Panc1 (cell line): ENCODE results near the gene EML6. TPM values are rescaled to one million over a fixed set of nuclear protein-coding genes. Genes with fewer than 3 reads are reported as not detected.

ENCODE experiments used
- ATAC-seq: fragments of 200-7000 bp; cut with Tn5 transposase; 2 replicates; pipeline ENCODE4 v1.9.1; 2020; ENCODE audit warnings: mild to moderate bottlenecking, moderate library complexity
- BruUV-seq: library from RNA; stranded (reverse); fragments of 400-500 nt; replicated peaks from 2 replicates; lab custom pipeline; 2021; lab: Mats Ljungman, UMichigan
- CTCF ChIA-PET: fragments of 300-600 bp; sonication (Branson Sonifier 250); formaldehyde crosslinking; loops from one replicate; lab custom pipeline; 2022; ENCODE audit warnings: antibody characterized with exemption; lab: Charles Lee
- POLR2A ChIA-PET: fragments of 300-600 bp; sonication (Branson Sonifier 250); formaldehyde crosslinking; loops from one replicate; lab custom pipeline; 2022; ENCODE audit warnings: antibody characterized with exemption; lab: Charles Lee
- DNase-seq: peaks from one replicate; pipeline ENCODE4 v3.0.0-alpha.2; 2010; ENCODE audit warnings: low read depth, low spot score
- H3K27ac ChIP-seq: 2 replicates; pipeline ENCODE4 v1.5.1; 2011; ENCODE audit warnings: mild to moderate bottlenecking, low read length, inconsistent platforms
- H3K27me3 ChIP-seq: fragments of 200-500 bp; sonication (Bioruptor generic); 2 replicates; pipeline ENCODE4 v1.6.0; 2014; ENCODE audit warnings: low read length, inconsistent platforms; ENCODE audit not compliant: control insufficient read depth, insufficient read depth
- H3K36me3 ChIP-seq: fragments of 200-500 bp; sonication (Bioruptor generic); 2 replicates; pipeline ENCODE4 v1.5.1; 2014; ENCODE audit warnings: inconsistent platforms, mild to moderate bottlenecking, low read length, moderate library complexity; ENCODE audit not compliant: control insufficient read depth, insufficient read depth
- H3K4me1 ChIP-seq: 2 replicates; pipeline ENCODE4 v1.5.1; 2011; ENCODE audit warnings: inconsistent platforms, mild to moderate bottlenecking, low read length, moderate library complexity; ENCODE audit not compliant: control insufficient read depth, insufficient read depth
- H3K4me3 ChIP-seq, 2 experiments: 2 replicates each; pipeline ENCODE4 v1.5.1; 2011 to 2012; ENCODE audit warnings: low read depth in 2 of 2, low read length in 2 of 2, mild to moderate bottlenecking in 2 of 2, inconsistent platforms in 1 of 2, moderate library complexity in 1 of 2
- H3K9me3 ChIP-seq: fragments of 200-500 bp; sonication (Bioruptor generic); 2 replicates; pipeline ENCODE4 v1.5.1; 2014; ENCODE audit warnings: low read depth, mild to moderate bottlenecking, inconsistent platforms, low read length, moderate library complexity; ENCODE audit not compliant: control insufficient read depth, insufficient read depth
- POLR2AphosphoS5 ChIP-seq: IDR thresholded peaks from 2 replicates; pipeline ENCODE4 v1.6.1; 2012; ENCODE audit warnings: mild to moderate bottlenecking, low read depth, low read length, moderate library complexity
- SIN3A ChIP-seq: IDR thresholded peaks from 2 replicates; pipeline ENCODE4 v1.6.1; 2012; ENCODE audit warnings: low read depth, mild to moderate bottlenecking, low read length, moderate library complexity, borderline replicate concordance; ENCODE audit not compliant: insufficient read depth
- TCF7L2 ChIP-seq: IDR thresholded peaks from 2 replicates; pipeline ENCODE4 v1.6.1; 2011; ENCODE audit warnings: mild to moderate bottlenecking, low read depth, low read length, inconsistent platforms
- in situ Hi-C: cut with HindIII; loops from 2 replicates; pipeline ENCODE4 v1.10.0; 2016; ENCODE audit warnings: low sequenced_read_pairs, low pct_unique_long_range_greater_than_20kb
- intact Hi-C: fragments of 100-400 bp; cut with micrococcal nuclease; formaldehyde crosslinking; loops from one replicate; pipeline ENCODE4 v1.10.0; 2022; ENCODE audit not compliant: unreplicated experiment
- total RNA-seq: library from RNA; stranded (reverse); gene quantifications from one replicate; pipeline ENCODE4 v1.2.1, GENCODE V29; 2021; ENCODE audit not compliant: unreplicated experiment
- TF ChIP-seq, protein P1 (sequence below): fragments of 450-650 bp; IDR thresholded peaks from 2 replicates; pipeline ENCODE4 v1.5.1; 2017; ENCODE audit warnings: mild to moderate bottlenecking
- TF ChIP-seq, protein P2 (sequence below), 2 experiments: IDR thresholded peaks; 2 replicates each; pipeline ENCODE4 v1.6.1; 2011 to 2012; ENCODE audit warnings: low read depth in 2 of 2, control low read depth in 1 of 2, low read length in 1 of 2, mild to moderate bottlenecking in 1 of 2, moderate library complexity in 1 of 2; ENCODE audit not compliant: insufficient read depth in 1 of 2

EML6 gene
- total RNA-seq, 1 experiment from 2014 or later, result 6.3 TPM

DNA sequence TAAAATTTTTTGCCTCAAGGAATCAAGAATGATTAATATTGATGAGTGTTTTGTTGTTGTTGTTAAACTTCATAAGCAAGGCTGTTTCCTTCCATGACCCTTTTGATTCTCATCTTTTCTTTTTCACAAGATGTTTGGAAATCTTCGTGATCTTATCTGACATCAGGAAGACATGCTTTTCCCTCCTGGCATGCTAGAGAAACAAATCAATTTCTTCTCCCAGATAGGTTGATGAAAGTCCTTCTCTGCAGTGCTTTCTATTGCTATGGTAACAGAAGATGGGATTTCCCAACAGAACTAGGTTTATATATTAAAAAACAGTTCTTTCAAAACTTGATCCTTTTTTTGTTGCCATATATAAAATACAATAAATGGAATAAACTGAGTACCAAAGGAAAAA, 85.2 kb downstream of the EML6 start:
- POLR2A ChIA-PET, result no interaction called here
- CTCF ChIA-PET, result no interaction called here

DNA sequence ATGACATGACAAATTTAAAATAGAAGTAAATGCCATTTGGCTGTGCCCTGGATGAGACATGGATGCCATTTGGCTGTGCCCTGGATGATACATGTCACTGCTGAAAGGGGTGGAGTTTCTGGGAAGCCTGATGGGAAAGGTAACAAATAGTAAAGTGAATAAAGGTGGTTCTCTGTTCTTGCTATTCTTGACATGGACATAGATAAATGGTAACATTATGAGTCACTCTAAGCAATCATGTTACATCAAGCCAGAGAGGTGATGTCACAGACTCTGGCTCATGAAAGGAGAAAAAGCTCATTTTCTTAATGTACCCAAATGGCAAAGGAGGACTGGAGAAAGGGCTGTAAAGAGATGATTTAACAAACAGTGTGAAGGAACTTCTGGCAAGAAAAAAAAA, 86.4 kb downstream of the EML6 start:
- ChIA-PET CTCF (interaction anchor here (0.6 kb wide), 1 partner anchor 11 kb away, joined by 3 read pairs; no protein-coding TSS in a partner anchor), POLR2A (no interaction called here)
- H3K4me3 ChIP-seq, result no peak overlapping the region
- peak; percentile 28 for DNase-seq
- no peak for TF ChIP-seq TCF7L2
- TF ChIP-seq, protein P1, sequence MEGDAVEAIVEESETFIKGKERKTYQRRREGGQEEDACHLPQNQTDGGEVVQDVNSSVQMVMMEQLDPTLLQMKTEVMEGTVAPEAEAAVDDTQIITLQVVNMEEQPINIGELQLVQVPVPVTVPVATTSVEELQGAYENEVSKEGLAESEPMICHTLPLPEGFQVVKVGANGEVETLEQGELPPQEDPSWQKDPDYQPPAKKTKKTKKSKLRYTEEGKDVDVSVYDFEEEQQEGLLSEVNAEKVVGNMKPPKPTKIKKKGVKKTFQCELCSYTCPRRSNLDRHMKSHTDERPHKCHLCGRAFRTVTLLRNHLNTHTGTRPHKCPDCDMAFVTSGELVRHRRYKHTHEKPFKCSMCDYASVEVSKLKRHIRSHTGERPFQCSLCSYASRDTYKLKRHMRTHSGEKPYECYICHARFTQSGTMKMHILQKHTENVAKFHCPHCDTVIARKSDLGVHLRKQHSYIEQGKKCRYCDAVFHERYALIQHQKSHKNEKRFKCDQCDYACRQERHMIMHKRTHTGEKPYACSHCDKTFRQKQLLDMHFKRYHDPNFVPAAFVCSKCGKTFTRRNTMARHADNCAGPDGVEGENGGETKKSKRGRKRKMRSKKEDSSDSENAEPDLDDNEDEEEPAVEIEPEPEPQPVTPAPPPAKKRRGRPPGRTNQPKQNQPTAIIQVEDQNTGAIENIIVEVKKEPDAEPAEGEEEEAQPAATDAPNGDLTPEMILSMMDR, result no peak
- TF ChIP-seq, protein P2, sequence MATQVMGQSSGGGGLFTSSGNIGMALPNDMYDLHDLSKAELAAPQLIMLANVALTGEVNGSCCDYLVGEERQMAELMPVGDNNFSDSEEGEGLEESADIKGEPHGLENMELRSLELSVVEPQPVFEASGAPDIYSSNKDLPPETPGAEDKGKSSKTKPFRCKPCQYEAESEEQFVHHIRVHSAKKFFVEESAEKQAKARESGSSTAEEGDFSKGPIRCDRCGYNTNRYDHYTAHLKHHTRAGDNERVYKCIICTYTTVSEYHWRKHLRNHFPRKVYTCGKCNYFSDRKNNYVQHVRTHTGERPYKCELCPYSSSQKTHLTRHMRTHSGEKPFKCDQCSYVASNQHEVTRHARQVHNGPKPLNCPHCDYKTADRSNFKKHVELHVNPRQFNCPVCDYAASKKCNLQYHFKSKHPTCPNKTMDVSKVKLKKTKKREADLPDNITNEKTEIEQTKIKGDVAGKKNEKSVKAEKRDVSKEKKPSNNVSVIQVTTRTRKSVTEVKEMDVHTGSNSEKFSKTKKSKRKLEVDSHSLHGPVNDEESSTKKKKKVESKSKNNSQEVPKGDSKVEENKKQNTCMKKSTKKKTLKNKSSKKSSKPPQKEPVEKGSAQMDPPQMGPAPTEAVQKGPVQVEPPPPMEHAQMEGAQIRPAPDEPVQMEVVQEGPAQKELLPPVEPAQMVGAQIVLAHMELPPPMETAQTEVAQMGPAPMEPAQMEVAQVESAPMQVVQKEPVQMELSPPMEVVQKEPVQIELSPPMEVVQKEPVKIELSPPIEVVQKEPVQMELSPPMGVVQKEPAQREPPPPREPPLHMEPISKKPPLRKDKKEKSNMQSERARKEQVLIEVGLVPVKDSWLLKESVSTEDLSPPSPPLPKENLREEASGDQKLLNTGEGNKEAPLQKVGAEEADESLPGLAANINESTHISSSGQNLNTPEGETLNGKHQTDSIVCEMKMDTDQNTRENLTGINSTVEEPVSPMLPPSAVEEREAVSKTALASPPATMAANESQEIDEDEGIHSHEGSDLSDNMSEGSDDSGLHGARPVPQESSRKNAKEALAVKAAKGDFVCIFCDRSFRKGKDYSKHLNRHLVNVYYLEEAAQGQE (IDR thresholded peaks at IDR 0.05; ENCODE audit: insufficient read depth in 1 of 2, low read depth in 2 of 2, low read length in 1 of 2), result no peak
- no peak for TF ChIP-seq POLR2AphosphoS5
- no peak for TF ChIP-seq SIN3A
- H3K27me3 ChIP-seq, result no peaks in the 10 kb centered on the region
- peaks cover 10% of the 10 kb centered on the region; the same call in 1 of the 2 replicates for H3K9me3 ChIP-seq
- no peak overlapping the region for H3K27ac ChIP-seq
- no peaks in the 10 kb centered on the region; the same call in 1 of the 2 replicates for H3K36me3 ChIP-seq
- intact Hi-C loops, result no loop called here
- no TSS peak for BruUV-seq
- no peaks in the 10 kb centered on the region for H3K4me1 ChIP-seq
- in situ Hi-C loops, result no loop called here
- no peak for ATAC-seq

More for the DNA sequence above, 85.2 kb downstream of the EML6 start:
- ATAC-seq (no peak), DNase-seq (no peak)
- TF ChIP-seq POLR2AphosphoS5 (no peak), TCF7L2 (no peak), SIN3A (no peak)
- TF ChIP-seq, protein P2 (IDR thresholded peaks at IDR 0.05; ENCODE audit: insufficient read depth in 1 of 2, low read depth in 2 of 2, low read length in 1 of 2), result no peak
- TF ChIP-seq, protein P1, result no peak
- Histone ChIP-seq H3K36me3 (no peaks in the 10 kb centered on the region; the same call in 1 of the 2 replicates), H3K4me3 (no peak overlapping the region), H3K27ac (no peak overlapping the region), H3K9me3 (peaks cover 14% of the 10 kb centered on the region; the same call in 1 of the 2 replicates), H3K4me1 (no peaks in the 10 kb centered on the region), H3K27me3 (no peaks in the 10 kb centered on the region)
- intact Hi-C loops (no loop called here), in situ Hi-C loops (no loop called here)
- BruUV-seq, result no TSS peak
